GM21723 (cell line): ENCODE measurements around the gene FAM111A.
"Not testable (repeated sequence)": the region's sequence is repeated elsewhere in the genome, so short reads cannot be mapped to it uniquely, and the experiment has no call there.

Experiments
- ATAC-seq: cut with Tn5 transposase; IDR thresholded peaks from one replicate; pipeline ENCODE4 v1.9.1; 2021; ENCODE audit warnings: mild to moderate bottlenecking, moderate library complexity; ENCODE audit not compliant: unreplicated experiment

The FAM111A gene, protein sequence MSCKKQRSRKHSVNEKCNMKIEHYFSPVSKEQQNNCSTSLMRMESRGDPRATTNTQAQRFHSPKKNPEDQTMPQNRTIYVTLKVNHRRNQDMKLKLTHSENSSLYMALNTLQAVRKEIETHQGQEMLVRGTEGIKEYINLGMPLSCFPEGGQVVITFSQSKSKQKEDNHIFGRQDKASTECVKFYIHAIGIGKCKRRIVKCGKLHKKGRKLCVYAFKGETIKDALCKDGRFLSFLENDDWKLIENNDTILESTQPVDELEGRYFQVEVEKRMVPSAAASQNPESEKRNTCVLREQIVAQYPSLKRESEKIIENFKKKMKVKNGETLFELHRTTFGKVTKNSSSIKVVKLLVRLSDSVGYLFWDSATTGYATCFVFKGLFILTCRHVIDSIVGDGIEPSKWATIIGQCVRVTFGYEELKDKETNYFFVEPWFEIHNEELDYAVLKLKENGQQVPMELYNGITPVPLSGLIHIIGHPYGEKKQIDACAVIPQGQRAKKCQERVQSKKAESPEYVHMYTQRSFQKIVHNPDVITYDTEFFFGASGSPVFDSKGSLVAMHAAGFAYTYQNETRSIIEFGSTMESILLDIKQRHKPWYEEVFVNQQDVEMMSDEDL

GRCh38 chr11:59142530-59143507, at the start of gene FAM111A:
Gene FAM111A, plus strand, starts transcription at chr11:59142856. Its CDS starts 6,017 bp downstream, at chr11:59148873.
- peak; percentile 74 for ATAC-seq

DNA sequence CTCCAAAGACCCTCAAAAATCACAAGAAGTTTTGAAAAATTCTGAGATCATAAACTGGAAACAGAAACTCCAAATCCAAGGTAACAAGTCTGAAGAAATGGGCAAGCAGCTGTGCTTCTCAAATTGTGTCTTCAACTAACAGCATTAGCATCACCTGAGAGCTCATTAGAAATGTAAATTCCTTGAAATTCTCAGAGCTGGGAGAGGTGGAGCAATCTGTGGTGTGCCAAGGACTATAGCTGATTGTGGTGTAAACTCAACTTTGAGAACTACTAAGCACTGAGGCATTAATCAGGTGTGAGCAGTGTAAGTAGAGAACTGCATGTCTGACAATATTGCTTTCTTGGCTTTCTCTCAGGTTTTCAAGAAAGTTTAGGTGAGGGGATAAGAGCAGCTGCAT, 49.1 kb upstream of the FAM111A start:
- not testable (repeated sequence) for ATAC-seq

GRCh38 chr11:59095225-59095624, 47.4 kb upstream of the FAM111A start:
- ATAC-seq, result peak; percentile 88

DNA sequence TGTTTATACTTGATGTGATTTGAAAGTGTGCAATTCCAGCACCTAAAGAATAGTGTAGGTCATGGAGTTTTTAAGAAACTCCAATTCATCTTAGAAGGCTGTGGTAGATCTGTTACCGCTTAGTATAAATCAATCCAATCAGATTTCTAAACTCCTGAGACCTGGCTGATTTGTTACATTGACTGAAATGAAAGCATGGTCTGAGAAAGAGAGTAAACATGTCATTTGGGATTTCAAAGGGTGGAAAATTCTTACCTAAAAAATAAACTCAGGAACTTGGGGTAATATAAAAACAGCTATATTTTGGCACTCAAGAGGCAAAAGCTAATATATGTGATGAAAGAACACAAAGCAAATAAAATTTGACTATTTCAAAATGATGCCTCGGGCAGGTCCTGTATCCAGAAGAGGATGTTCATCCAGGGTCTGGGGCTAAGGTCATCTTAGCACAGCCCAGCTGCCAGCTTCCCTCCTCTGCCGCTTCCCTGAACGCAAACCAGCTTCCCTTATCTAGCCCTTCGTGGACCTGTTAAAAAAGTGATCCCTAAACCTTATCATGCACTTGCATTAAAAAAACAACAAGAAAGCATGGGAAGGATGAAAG, 46.6 kb upstream of the FAM111A start:
- not testable (repeated sequence) for ATAC-seq

DNA sequence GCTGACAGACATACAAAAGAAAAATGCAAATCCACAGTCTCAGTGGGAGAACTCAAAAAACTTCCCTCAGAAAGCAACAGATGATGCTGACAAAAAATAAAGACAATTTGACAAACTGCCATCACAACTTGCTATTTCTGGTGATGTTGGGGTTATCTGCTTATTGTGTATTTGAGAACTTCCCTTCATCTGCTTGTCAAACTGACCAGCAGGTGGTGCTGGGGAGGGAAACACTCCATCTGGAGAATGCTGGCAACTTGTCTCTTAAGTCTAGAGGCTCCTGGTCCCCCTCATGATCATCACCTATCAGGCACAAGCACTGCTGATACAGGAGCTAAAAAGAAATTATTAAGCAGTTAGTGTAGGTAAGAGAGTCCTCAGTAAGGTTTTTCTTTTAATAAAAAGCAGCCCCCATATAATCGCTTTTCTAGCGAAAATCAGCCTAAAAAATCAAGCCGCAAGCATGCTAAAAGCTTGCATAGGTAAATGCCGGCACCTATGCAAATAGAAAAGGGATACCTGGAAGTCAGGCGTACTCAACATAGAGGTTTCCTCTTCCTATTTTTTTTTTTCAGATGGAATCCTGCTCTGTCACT, 45.4 kb upstream of the FAM111A start:
- no peak for ATAC-seq

GRCh38 chr11:59097938-59098337, 44.7 kb upstream of the FAM111A start:
- ATAC-seq, result not testable (repeated sequence)

- ATAC-seq, result peak; percentile 70
Observed at GRCh38 chr11:59102259-59102765, 40.3 kb upstream of the FAM111A start.

GRCh38 chr11:59106363-59107336, 36.0 kb upstream of the FAM111A start, which contains the start of gene FAM111B:
Gene FAM111B, plus strand, starts transcription at chr11:59107237. Its CDS starts 2,389 bp downstream, at chr11:59109626.
- peak; percentile 73 for ATAC-seq

DNA sequence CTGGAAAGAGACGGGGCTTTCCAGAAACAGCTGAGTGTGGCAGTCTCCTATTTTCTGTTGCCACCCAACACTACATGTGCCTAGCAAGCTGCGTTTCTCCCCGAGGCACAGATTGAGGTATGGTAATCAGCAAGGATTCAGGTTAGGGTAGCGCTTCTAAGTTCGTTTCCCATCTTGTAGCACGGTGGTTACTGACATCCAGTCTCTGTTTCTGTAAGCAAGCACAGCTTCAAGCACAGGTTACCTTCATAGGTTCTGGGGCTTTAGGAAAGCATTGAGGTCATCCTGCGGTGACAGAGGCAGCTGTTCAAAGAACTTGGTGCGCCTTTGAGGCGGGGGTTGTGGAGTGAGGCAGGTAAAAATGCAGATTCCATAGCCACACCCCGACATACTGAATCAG, 34.9 kb upstream of the FAM111A start:
- peak; percentile 37 for ATAC-seq

GRCh38 chr11:59112494-59112893, 30.2 kb upstream of the FAM111A start:
- no peak for ATAC-seq

DNA sequence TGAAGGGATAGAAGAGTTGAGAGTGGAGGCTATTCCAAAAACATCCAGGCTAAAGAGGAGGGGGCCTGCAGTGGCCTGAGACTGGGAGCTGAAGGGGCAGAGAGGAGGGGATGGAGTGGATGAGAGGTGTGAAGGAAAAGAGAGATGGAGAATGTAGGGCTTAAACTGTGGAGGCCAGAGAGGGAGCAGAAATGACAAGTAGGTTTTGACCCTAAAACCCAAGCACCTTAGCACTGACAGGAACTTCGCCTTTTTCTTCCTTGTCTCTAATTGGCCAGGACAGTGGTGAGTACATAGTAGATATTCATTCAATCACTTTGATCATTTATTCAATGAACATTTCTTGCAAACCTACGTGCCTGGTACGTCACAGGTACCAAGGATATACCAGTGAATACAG, 28.3 kb upstream of the FAM111A start:
- no peak for ATAC-seq

- no peak for ATAC-seq
Observed at GRCh38 chr11:59115553-59115952, 27.1 kb upstream of the FAM111A start.

- ATAC-seq, result no peak
Observed at GRCh38 chr11:59117774-59118173, 24.9 kb upstream of the FAM111A start.

GRCh38 chr11:59119826-59120225, 22.8 kb upstream of the FAM111A start:
- ATAC-seq, result no peak

DNA sequence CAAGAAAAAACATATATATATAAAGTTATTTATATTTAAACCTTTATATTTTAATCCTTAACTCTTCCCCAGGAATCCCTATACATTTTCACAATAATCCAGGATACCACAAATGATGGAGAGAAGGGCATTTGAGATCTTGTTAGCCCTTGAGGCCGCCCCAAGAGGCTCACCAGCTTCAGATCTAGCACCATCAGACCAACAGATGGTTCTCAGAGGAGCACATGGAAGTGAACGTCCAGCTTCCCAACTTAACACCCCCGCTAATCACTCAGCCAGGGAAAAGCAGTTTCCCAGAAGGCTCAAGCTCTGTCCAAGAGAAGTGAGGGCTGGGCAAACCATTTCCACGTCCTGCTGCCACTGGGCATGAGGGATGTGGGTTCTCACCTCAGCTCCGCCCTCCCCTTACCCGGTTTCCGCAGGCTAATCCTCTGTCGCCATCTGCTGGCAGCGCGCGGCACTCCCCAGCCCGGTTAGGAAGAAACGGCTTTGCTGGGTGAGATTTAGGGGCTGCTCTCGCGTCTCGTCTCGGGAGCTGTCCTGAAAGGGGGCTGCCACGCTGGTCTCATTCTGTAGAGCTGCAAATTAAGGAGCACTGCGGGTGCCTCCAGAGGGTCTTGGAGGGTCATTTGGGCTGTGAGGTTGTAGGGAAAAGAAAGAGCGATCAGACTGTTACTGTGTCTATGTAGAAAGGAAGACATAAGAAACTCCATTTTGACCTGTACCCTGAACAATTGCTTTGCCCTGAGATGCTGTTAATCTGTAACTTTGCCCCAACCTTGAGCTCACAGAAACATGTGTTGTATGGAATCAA, 6.8 kb upstream of the FAM111A start:
- peak; percentile 98 for ATAC-seq

GRCh38 chr11:59136551-59136950, 6.1 kb upstream of the FAM111A start:
- not testable (repeated sequence) for ATAC-seq

DNA sequence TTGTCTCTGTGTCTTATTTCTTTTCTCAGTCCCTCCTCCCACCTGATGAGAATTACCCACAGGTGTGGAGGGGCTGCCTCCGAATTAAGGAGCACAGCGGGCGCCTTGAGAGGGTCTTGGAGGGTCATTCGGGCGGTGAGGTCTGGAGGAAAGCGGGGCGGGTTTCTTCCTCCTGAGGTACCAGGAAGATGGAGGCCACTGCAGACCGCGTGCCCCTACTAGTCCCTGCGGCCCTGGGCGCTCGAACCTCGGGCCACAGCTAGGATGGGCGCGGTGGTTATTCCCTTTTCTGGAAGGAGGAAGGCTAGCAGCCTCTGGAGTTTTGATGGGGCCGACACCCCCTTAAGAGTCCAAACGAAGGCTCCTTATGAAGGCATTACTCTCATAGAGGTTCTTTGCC, 5.5 kb upstream of the FAM111A start:
- ATAC-seq, result no peak

DNA sequence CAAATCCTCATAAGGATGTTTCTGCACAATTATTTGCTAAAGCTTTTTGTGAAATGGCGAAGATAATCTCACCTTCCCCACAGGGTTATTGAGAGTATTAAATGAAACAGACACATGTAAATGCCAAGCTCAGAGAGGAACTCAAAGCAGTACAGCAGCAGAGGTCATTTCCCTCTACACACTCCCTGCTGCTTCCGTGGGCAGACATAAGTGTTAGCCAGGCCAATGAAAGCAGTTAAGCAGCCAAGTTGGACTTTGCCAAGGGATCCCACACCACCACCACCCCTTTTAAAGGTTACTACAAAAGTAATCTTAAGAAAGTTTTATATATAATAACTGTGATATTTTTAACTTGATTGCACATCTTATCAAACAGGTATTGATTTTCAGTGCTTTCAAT, 4.0 kb upstream of the FAM111A start:
- no peak for ATAC-seq
